ENCODE measurements around the gene MEIS3. TPM values are rescaled to one million over a fixed set of nuclear protein-coding genes. Genes with fewer than 3 reads are reported as not detected.

Gene MEIS3
- polyA plus RNA-seq, 4 donors: 4.6 to 11.2 (median 4.8) TPM; not detected in 1

DNA sequence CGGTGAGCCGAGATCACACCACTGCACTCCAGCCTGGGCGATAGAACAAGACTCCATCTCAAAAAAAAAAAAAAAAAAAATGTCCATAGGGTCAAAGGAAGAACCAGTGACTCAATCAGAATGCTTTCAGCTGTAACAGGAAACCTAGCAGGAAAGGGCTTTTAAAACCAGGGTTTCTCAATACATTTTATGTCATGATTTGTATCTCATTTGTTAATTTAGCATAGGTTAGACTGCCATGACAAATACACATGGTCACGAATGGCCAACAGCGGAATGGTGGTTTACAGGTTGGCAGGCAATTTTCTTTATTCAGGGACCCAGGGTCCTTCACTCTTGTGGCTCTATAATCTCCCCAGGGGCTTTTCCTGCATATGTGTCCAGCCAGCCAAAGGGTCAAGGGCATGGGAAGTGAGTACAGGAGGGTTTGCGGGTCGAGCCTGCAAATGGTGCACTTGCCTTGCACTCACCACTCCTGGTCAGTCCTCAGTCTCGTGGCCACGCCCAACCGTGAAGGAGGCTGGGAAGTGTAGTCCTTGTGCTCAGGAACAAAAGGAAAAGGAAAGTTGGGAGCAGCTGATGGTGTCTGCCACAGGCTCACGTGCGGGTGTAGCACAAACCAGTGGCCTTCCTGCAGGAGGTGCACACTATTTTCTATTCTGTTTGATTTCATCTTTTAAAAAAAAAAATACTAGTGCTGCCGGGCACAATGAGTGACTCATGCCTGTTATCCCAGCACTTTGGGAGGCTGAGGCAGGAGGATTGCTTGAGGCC, 55.4 kb downstream of the MEIS3 start:
- DNase-seq (peak in 1 of 2 donors; percentile 22), FAIRE-seq (no peak)
- H3K9me3 ChIP-seq (ENCODE audit: control insufficient read depth in 2 of 2, insufficient read depth in 1 of 2, low read depth in 1 of 2, low read length in 1 of 2): no peaks in the 10 kb centered on the region
- H3K4me3 ChIP-seq (ENCODE audit: low read depth in 1 of 3, low read length in 3 of 3): no peak overlapping the region
- H3K4me1 ChIP-seq (ENCODE audit: control insufficient read depth in 3 of 3, insufficient read depth in 2 of 3, low read depth in 1 of 3, low read length in 2 of 3): no peaks in the 10 kb centered on the region
- no peak overlapping the region for H3K27ac ChIP-seq (ENCODE audit: low read depth in 1 of 3, low read length in 2 of 3)
- H3K36me3 ChIP-seq (ENCODE audit: control insufficient read depth in 3 of 3, insufficient read depth in 2 of 3, low read depth in 1 of 3, low read length in 3 of 3): peaks cover 6 to 70% (median 15%) of the 10 kb centered on the region in 3 donors
- WGBS, 3 donors: 87 to 90% (median 88%) methylated on average over 13 of the region's 13 CpGs
- no peaks in the 10 kb centered on the region for H3K27me3 ChIP-seq (ENCODE audit: control insufficient read depth in 3 of 3, insufficient read depth in 3 of 3, low read length in 3 of 3)

- FAIRE-seq (no peak), DNase-seq (no peak)
- no peaks in the 10 kb centered on the region for H3K27me3 ChIP-seq (ENCODE audit: control insufficient read depth in 3 of 3, insufficient read depth in 3 of 3, low read length in 3 of 3)
- H3K27ac ChIP-seq (ENCODE audit: low read depth in 1 of 3, low read length in 2 of 3): no peak overlapping the region
- H3K9me3 ChIP-seq (ENCODE audit: control insufficient read depth in 2 of 2, insufficient read depth in 1 of 2, low read depth in 1 of 2, low read length in 1 of 2): no peaks in the 10 kb centered on the region
- peaks cover 15 to 82% (median 20%) of the 10 kb centered on the region in 3 donors for H3K36me3 ChIP-seq (ENCODE audit: control insufficient read depth in 3 of 3, insufficient read depth in 2 of 3, low read depth in 1 of 3, low read length in 3 of 3)
- 96 to 99% (median 97%) methylated on average over 21 of the region's 21 CpGs for WGBS, 3 donors
- H3K4me1 ChIP-seq (ENCODE audit: control insufficient read depth in 3 of 3, insufficient read depth in 2 of 3, low read depth in 1 of 3, low read length in 2 of 3): no peaks in the 10 kb centered on the region
- H3K4me3 ChIP-seq (ENCODE audit: low read depth in 1 of 3, low read length in 3 of 3): no peak overlapping the region
These were observed 57.0 kb downstream of the MEIS3 start for GRCh38 chr19:47362321-47362720.

DNA sequence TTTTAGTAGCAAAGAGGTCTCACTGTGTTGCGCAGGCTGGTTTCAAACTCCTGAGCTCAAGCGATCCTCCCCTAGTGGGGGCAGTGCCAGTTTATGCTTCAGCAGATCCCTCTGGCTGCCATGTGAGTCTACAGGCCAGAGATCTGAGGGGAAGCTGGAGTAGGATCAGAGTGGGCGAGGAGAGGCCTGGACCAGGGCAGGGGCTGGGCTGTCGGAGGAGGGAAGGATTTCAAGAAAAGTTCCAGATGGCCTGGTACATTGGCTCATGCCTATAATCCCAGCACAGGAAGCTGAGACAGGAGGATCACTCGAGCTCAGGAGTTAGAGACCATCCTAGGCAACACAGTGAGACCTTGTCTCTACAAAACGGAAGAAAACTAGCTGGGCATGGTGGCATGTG, 60.4 kb downstream of the MEIS3 start:
- H3K4me3 ChIP-seq (ENCODE audit: low read depth in 1 of 3, low read length in 3 of 3): no peak overlapping the region
- no peak for FAIRE-seq
- no peak overlapping the region for H3K27ac ChIP-seq (ENCODE audit: low read depth in 1 of 3, low read length in 2 of 3)
- 88 to 91% (median 89%) methylated on average over 6 of the region's 6 CpGs for WGBS, 3 donors
- no peaks in the 10 kb centered on the region for H3K9me3 ChIP-seq (ENCODE audit: control insufficient read depth in 2 of 2, insufficient read depth in 1 of 2, low read depth in 1 of 2, low read length in 1 of 2)
- no peaks in the 10 kb centered on the region for H3K4me1 ChIP-seq (ENCODE audit: control insufficient read depth in 3 of 3, insufficient read depth in 2 of 3, low read depth in 1 of 3, low read length in 2 of 3)
- no peaks in the 10 kb centered on the region for H3K27me3 ChIP-seq (ENCODE audit: control insufficient read depth in 3 of 3, insufficient read depth in 3 of 3, low read length in 3 of 3)
- H3K36me3 ChIP-seq (ENCODE audit: control insufficient read depth in 3 of 3, insufficient read depth in 2 of 3, low read depth in 1 of 3, low read length in 3 of 3): peaks cover 15 to 92% (median 26%) of the 10 kb centered on the region in 3 donors
- no peak for DNase-seq

DNA sequence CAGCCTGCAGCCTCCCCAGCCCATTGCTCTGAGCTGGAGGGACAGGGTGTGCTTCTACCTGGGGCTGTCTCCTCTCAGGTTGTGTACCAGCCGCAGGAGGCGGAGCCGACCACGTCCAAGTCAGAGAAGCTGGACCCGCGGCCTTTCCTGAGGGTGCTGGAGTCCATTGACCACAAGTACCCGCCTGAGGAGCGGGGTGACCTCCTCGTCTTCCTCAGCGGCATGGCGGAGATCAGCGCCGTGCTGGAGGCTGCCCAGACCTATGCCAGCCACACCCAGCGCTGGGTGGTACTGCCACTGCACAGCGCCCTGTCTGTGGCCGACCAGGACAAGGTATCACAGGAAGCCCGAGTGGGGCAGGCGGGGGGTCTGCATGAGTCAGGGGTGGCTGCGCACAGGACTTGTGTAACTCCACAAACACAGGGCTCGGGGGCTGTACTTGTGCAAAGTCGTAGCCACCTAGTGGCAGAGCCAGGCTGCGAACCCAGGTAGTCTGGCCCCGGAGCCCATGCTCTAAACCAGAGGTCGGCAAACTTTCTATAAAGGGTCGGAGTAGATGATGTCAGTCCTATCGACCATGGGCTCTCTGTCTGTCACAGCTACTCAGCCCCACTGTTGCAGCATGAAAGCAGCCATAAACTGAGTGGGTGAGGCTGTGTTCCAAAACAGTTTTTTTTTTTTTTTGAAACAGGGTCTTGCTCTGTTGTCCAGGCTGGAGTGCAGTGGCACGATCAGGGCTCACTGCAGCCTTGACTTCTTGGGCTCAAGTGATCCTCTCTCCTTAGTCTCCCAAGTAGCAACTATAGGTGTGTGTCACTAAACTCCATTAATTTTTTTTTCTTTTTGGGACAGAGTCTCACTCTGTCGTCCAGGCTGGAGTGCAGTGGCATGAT, 61.3 kb downstream of the MEIS3 start:
- Histone ChIP-seq H3K4me1 (ENCODE audit: control insufficient read depth in 3 of 3, insufficient read depth in 2 of 3, low read depth in 1 of 3, low read length in 2 of 3) (no peaks in the 10 kb centered on the region), H3K9me3 (ENCODE audit: control insufficient read depth in 2 of 2, insufficient read depth in 1 of 2, low read depth in 1 of 2, low read length in 1 of 2) (no peaks in the 10 kb centered on the region), H3K36me3 (ENCODE audit: control insufficient read depth in 3 of 3, insufficient read depth in 2 of 3, low read depth in 1 of 3, low read length in 3 of 3) (peaks cover 11 to 92% (median 28%) of the 10 kb centered on the region in 3 donors), H3K27ac (ENCODE audit: low read depth in 1 of 3, low read length in 2 of 3) (no peak overlapping the region), H3K4me3 (ENCODE audit: low read depth in 1 of 3, low read length in 3 of 3) (no peak overlapping the region), H3K27me3 (ENCODE audit: control insufficient read depth in 3 of 3, insufficient read depth in 3 of 3, low read length in 3 of 3) (no peaks in the 10 kb centered on the region)
- WGBS, 3 donors: 94 to 96% (median 94%) methylated on average over 28 of the region's 28 CpGs
- no peak for FAIRE-seq
- no peak for DNase-seq

DNA sequence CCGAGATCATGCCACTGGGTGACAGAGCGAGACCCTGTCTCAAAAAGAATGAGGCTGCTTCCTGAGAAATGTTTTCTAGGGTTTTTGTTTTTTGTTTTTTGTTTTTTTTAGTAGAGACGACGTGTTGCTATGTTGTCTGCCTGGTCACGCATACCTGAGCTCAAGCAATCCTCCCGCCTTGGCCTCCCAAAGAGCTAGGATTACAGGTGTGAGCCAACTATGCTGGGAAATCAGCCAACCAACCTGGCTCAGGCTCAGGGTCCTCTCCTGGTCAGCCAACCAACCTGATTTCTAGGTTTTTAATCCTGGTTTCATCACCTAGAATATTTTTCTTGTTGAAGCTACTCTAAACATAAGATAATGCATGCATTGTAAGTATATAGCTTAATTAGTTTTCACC, 62.4 kb downstream of the MEIS3 start:
- WGBS, 3 donors: 95 to 99% (median 95%) methylated on average over 6 of the region's 6 CpGs
- H3K36me3 ChIP-seq (ENCODE audit: control insufficient read depth in 3 of 3, insufficient read depth in 2 of 3, low read depth in 1 of 3, low read length in 3 of 3): peaks cover 8 to 89% (median 23%) of the 10 kb centered on the region in 3 donors
- H3K4me3 ChIP-seq (ENCODE audit: low read depth in 1 of 3, low read length in 3 of 3): no peak overlapping the region

DNA sequence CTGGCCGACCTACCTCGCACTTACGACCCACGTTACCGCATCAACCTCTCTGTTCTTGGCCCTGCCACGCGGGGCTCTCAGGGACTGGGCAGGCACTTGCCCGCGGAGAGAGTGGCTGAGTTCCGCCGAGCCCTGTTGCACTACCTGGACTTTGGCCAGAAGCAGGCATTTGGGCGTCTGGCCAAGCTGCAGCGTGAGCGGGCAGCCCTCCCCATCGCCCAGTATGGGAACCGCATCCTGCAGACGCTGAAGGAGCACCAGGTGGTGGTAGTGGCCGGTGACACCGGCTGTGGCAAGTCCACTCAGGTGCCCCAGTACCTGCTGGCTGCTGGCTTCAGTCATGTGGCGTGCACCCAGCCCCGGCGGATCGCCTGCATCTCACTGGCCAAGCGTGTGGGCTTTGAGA, 66.0 kb downstream of the MEIS3 start:
- DNase-seq (peak in 1 of 2 donors; percentile 86), FAIRE-seq (no peak)
- Histone ChIP-seq H3K36me3 (ENCODE audit: control insufficient read depth in 3 of 3, insufficient read depth in 2 of 3, low read depth in 1 of 3, low read length in 3 of 3) (peaks cover 8 to 56% (median 15%) of the 10 kb centered on the region in 3 donors), H3K4me1 (ENCODE audit: control insufficient read depth in 3 of 3, insufficient read depth in 2 of 3, low read depth in 1 of 3, low read length in 2 of 3) (no peaks in the 10 kb centered on the region), H3K27ac (ENCODE audit: low read depth in 1 of 3, low read length in 2 of 3) (no peak overlapping the region), H3K9me3 (ENCODE audit: control insufficient read depth in 2 of 2, insufficient read depth in 1 of 2, low read depth in 1 of 2, low read length in 1 of 2) (no peaks in the 10 kb centered on the region), H3K4me3 (ENCODE audit: low read depth in 1 of 3, low read length in 3 of 3) (no peak overlapping the region), H3K27me3 (ENCODE audit: control insufficient read depth in 3 of 3, insufficient read depth in 3 of 3, low read length in 3 of 3) (no peaks in the 10 kb centered on the region)
- WGBS, 3 donors: 16 to 69% (median 36%) methylated on average over 24 of the region's 24 CpGs

More for the DNA sequence above, 62.4 kb downstream of the MEIS3 start:
- Histone ChIP-seq H3K27me3 (ENCODE audit: control insufficient read depth in 3 of 3, insufficient read depth in 3 of 3, low read length in 3 of 3) (no peaks in the 10 kb centered on the region), H3K9me3 (ENCODE audit: control insufficient read depth in 2 of 2, insufficient read depth in 1 of 2, low read depth in 1 of 2, low read length in 1 of 2) (no peaks in the 10 kb centered on the region), H3K27ac (ENCODE audit: low read depth in 1 of 3, low read length in 2 of 3) (no peak overlapping the region), H3K4me1 (ENCODE audit: control insufficient read depth in 3 of 3, insufficient read depth in 2 of 3, low read depth in 1 of 3, low read length in 2 of 3) (no peaks in the 10 kb centered on the region)
- DNase-seq (no peak), FAIRE-seq (no peak)

Other genes with a start within 250 kb of the MEIS3 start
- 1 to 10 TPM; 2.9 to 9.3 (median 4.3) TPM for gene BBC3, start 188.3 kb downstream of the MEIS3 start, polyA plus RNA-seq
- gene CCDC9, start 163.0 kb downstream of the MEIS3 start, polyA plus RNA-seq: 10 to 100 TPM; 12.1 to 23.0 (median 22.1) TPM
- 1 to 10 TPM; 5.8 to 7.3 (median 6.3) TPM for gene INAFM1, start 144.6 kb downstream of the MEIS3 start, polyA plus RNA-seq
- 1 to 10 TPM in 3 of 4 donors, under 1 TPM in 1; 0.67 to 8.6 (median 1.6) TPM for gene C5AR1, start 109.7 kb downstream of the MEIS3 start, polyA plus RNA-seq
- gene C5AR2, start 87.4 kb downstream of the MEIS3 start, polyA plus RNA-seq: under 1 TPM in 2 of 4 donors, not detected in 2; 0.10 to 0.91 TPM
- gene DHX34, start 70.2 kb downstream of the MEIS3 start, polyA plus RNA-seq: 10 to 100 TPM in 2 of 4 donors, 1 to 10 TPM in 2; 6.5 to 13.9 (median 9.4) TPM
- under 1 TPM in 2 of 4 donors, not detected in 2; 0.12 to 0.92 TPM for gene SLC8A2, start 52.4 kb upstream of the MEIS3 start, polyA plus RNA-seq
- 10 to 100 TPM in 3 of 4 donors, 1 to 10 TPM in 1; 6.3 to 42.7 (median 27.4) TPM for gene KPTN, start 64.7 kb upstream of the MEIS3 start, polyA plus RNA-seq
- 100 to 1,000 TPM in 3 of 4 donors, 10 to 100 TPM in 1; 76.4 to 119 (median 107) TPM for gene NAPA, start 95.5 kb upstream of the MEIS3 start, polyA plus RNA-seq
- under 1 TPM in 2 of 4 donors, not detected in 2; 0.10 to 0.30 TPM for gene ZNF541, start 153.6 kb upstream of the MEIS3 start, polyA plus RNA-seq
- gene BICRA, start 189.6 kb upstream of the MEIS3 start, polyA plus RNA-seq: 10 to 100 TPM in 1 of 4 donors, 1 to 10 TPM in 3; 4.3 to 10.9 (median 8.4) TPM

All from small intestine (tissue), 7 donors.